GM19452 (cell line): ENCODE results near the gene FBXO9.

Experiments
- ATAC-seq: cut with Tn5 transposase; IDR thresholded peaks from one replicate; pipeline ENCODE4 v1.9.1; 2021; ENCODE audit not compliant: unreplicated experiment

The FBXO9 gene

DNA sequence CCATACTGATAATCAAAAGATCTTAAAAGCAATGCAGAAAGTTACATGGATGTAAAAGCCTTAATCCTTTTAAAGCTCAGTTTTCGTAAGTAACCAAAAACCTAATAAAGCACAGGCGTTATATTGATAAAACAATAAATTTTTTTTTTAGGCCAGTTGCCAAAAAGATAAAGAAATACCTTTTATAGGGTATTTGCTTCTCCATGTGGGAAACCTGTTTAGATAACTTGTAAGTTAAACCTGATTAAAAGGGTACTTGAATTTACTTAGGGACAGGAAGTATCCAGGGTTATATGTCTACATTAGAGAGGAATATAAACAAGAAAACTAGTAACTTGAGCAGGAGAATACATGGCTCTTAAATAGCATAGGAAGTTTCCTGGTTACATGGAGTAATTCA lies 21.1 kb downstream of the FBXO9 start:
- no peak for ATAC-seq

DNA sequence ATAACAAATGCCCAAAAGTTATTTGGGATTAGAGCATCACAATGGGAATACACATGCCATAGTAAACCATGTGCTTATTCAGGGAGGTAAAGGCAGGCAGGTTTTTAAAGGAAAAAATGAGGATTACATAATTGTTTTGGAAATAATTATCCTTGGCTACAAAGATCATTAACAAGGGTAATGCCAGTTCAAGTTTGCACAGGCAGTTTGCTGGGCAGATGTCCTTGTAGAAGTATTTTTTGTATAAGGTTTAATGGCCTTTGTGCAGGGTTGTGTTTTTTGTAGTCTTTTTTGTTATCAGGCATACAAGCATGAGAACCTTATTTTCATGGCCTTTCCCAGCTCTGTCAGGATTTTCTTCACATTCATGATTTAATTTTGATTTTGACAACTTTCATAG lies 24.7 kb downstream of the FBXO9 start:
- ATAC-seq: no peak

DNA sequence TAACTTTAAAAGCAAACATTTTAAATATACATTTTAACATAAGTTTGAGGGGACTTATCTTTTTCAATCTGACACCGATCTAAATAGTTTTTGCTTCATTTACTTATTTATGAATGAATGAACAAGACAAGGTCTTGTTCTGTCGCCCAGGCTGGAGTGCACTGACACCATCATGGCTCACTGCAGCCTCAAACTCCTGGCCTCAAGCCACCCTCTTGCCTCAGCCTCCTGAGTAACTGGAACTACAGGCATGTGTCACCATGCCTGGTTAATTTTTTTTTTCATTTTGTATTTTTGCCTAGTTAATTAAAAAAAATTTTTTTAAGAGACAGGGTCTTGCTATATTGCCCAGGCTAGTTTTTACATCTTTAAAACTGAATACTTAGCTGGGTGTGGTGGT lies 25.4 kb downstream of the FBXO9 start:
- no peak for ATAC-seq

DNA sequence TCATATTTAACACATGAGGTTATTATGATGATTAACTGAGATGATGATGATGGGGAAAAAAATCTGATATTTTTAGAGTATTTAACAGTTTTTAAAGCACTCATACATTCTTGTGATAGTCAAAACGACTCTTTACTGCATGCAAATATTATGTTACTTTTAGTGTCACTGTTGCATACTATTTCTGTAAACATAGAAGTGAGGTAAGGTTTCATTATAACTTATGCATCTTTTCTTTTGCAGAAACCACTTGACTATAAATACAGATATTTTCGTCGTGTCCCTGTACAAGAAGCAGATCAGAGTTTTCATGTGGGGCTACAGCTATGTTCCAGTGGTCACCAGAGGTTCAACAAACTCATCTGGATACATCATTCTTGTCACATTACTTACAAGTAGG lies 30.1 kb downstream of the FBXO9 start:
- ATAC-seq: no peak

DNA sequence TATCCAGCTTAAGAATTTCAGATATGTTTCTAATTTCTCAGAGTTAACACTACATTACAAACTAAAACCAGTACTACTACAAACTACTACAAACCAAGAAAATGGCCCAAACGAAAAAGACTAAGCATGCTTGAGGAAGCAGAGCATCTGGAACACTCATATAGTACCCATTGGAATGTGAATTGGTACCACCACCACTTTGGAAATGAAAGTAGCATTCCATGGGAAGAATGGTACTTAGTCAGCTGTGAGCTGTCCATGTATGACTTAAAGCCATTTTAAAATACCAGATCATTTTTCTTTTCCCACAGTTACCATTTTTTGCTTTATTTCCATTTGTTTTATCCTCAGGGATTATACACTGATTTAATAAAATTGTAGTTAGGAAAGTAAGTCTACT lies 30.5 kb downstream of the FBXO9 start:
- no peak for ATAC-seq

DNA sequence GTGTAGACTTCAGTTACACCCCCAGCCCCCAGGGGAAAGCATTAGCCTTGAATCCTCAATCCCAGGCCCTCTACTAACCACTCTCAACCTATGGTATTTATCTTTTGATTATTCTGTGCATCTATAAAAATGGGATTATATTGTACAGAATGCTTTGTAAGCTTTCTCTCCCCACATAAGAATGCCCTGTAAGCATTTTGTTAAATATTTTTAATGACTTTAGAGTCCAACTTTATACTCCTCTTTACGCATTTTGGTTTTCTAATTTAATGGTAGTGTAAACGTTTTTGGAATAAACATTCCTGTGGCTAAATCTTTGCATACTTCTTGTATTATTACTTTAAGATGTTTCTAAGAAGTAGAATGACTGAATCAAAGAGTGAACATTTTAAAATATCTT lies 35.4 kb downstream of the FBXO9 start:
- ATAC-seq: no peak

DNA sequence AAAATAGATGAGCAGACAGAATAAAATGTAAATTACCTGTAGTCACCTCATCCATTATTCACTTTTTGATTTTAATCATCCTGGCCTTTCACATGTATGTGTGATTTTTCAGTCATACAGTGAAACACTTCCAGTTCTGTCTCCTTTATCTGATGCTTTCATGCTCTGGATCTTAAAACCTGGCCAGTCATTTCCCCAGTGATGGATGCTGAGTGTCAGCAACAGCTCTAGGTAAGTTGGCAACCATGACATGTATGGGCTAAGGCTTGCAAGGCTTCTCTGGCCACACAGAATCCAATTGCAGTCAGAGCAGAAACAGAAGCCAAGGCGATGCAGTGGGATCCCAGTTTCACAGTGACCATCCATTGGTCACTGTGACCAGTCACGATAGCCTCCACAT lies 35.8 kb downstream of the FBXO9 start:
- ATAC-seq: no peak

DNA sequence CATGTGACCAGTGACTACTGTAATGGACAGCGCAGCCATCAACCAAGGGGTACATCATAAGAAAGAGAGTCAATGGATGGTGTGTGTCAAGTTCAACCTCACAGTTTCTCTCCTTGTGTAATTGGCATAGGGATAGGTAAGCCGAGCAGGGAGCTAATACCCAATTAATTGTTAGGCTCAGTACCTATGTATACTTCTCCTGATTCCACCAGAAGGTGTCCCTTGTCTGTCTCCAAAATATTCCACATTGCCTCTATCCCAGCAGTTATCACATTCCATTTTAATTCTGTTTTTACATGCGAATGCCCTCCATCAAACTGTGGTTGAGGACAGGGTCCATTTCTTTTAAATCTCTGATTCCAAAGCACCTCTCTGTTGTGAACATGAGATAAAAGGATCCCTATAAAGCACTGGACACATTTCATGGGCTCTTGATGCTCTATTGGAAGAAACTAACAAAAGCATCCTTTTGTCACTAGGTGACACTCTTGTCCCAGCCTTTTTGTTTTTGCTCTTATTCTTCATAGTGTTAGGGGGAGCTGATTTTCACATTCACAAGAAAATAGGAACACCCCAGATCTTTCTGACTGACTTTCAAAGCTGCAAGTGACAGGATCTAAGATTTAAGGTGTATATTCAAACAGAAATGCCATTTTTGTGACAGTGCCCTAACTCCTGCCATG lies 38.9 kb downstream of the FBXO9 start:
- no peak for ATAC-seq

DNA sequence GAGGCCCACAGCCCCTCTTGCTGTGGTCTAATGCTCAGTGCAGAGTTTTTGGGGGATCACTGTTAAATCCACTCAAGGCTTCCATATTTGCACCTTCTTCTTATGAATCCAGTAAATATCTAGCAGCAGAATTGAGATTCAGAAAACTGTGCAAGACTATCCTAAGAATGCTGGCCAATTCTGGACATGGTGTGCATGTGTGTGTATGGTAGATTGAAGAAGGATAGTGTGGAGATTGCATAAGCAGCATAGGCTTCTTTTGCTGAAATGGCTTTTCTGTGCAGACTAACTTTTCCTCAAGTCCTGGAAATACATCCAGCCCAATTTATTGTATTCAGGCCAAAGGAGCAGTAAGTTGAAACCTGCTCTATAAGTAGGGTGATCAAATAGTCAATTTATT lies 39.7 kb downstream of the FBXO9 start:
- no peak for ATAC-seq

DNA sequence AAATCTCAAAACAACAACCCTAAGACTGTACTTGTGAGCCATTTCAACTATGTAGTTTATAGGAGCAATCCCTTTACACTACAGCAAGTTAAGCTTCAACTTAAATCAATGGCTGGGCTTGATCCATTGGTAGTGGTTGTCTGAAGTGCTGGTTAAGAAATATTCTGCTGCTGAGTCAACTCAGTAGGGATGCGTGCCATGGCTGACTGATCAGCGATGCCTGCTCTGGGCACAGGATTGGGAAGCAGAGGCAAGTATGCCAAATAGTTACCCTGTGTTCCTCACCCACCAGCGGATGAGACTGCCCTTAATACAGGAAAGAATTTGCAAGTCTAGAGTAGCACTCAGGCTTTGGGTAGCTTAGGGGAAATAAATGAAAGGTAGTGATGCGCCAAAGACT lies 41.9 kb downstream of the FBXO9 start:
- no peak for ATAC-seq

DNA sequence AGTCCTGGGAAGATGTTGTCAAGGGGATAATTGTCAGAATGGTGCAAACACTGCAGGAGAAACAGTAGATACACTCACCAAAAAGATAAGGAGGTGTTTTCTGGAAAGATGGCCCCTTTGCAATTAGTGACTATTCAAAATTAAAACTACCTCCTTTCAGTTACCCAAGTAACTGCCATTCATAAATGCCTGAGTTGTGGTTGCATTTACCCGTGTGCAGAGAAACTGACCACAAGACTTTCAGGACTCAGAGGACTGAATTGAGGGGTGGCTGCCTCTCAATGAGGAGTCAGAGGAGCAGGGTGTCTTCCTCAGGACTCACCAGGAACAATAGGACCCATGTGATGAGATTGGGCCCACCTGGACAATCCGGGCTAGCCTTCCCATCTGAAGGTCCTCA lies 44.4 kb downstream of the FBXO9 start:
- peak; percentile 83 for ATAC-seq

DNA sequence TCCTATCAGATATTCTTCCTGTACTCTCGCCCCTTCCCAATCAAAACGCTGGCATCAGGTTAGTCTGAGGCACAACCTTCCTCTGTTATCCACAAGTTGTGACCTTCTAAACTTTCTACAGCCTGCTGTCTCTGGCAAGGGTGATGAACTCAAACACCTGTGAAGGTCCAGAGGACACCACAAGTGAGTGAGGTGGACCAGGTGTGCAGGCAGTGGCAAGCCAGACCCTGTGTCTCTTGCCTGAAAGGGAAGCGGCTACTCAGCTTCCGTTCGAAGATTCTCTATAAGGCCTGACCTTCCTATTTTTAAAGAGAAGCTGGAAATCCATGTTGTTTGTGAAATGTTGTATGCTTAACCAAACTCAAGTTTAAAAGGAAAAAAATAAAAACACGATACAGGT lies 46.7 kb downstream of the FBXO9 start:
- ATAC-seq: no peak

DNA sequence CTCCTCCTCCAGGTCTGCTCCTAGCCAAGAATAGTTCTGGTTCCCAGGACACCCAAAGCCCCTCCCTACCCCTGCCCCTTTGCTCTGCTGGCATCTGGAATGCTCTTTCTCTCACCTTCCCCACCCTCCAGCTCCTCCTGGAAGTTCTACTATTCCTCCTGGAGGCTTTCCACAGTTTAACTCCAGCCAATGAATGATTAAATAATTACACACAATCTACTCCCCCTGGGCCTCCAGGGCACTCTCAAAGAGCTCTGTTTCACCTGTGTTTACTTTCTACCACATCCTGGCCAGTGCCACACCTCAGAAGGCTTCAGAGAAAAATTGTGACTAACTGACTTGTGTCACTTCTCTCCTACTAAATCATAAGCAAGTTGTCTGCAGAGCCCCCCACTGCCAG lies 47.2 kb downstream of the FBXO9 start:
- ATAC-seq: no peak

DNA sequence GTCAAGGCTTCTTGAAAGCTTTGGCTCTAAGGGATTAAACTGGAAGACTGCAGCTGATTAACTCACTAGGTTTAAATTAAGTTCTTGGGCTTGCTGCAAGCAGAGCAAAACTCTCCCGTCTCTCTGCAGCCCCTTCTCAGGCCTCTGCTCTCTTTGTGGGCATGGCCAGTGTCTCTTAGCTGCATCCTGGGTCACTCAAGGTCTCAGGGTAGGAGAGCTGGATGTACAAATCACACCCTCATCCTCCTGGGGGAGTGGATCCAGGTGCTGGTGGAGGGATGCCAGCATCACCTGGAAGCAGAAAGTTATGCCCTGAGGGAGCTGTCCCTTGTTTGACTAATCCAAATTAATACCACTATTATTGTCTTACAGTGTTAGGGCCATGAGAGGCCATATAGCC lies 47.7 kb downstream of the FBXO9 start:
- ATAC-seq: no peak

DNA sequence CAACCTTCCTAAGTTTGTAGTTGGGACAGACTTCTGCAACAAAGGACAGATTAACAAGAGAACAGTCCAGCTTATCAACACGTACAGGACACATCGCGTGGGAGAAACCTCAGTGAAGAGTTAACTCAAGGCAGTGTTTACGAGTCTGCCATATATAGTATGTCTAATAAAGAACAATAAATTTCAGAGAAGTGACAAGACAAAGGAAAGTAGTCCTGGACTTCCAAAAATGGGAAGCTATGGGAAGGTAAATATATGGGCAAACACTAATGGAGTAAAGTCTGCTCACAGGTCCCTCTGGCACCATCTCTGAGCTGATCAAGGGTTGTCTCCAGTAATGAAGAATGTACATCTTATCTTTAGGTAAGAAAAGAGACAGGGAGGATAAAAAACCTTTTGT lies 48.5 kb downstream of the FBXO9 start:
- no peak for ATAC-seq

DNA sequence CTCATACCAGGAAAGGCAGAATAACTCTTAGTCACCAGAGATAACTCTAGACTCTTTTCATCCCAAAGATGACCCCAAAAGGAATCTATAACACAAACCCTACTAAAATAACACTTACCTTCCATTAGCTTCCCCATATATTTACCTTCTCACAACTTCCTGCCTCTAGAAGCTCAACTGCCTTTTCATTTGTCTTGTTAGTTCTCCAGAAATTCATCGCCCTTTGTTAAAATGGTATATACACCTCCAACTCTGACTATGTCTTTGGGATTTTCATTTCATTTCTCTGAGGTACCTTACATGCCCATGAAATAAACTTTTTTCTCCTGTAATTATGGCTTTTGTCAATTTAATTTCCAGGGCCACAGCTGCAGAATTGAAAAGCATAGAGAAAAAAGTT lies 49.9 kb downstream of the FBXO9 start:
- ATAC-seq: no peak

DNA sequence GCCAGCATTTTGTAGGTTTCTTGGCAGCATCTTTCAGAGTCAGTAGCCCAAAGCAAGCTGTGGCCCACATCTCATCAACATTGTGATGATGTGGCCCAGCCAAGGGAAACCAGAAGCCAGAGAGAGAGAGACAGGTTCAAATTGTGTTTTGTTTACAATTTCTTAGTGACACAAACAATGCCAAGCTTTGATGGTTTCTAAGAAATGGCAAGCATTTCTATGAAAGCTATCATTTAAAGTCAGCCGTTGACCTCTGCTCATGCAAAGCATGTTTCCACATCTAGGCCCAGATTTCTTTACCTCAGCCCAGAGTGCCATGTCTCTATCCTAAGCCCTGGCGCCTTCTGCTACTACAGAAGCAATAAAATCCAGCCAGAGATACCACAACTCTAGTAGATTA lies 50.5 kb downstream of the FBXO9 start:
- ATAC-seq: no peak

DNA sequence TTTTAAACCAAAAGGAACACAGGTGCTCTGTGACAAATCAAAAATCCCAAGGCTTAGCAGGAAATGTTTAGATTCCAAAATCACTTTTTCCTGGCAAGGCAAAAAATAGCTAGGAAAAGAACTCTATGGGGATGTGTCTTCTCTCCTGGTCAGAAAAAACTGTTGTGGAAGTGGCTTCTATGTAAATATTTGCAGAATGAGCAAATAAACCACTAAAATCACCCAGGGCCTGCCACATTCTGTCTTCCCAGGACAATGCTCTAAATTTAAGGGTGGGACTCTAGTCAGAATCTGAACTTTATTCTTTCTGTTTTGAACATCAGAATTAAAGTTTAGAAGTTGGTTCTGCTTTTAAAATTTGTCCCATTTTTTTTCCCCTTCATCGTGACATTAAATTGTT lies 54.1 kb downstream of the FBXO9 start:
- ATAC-seq: no peak

DNA sequence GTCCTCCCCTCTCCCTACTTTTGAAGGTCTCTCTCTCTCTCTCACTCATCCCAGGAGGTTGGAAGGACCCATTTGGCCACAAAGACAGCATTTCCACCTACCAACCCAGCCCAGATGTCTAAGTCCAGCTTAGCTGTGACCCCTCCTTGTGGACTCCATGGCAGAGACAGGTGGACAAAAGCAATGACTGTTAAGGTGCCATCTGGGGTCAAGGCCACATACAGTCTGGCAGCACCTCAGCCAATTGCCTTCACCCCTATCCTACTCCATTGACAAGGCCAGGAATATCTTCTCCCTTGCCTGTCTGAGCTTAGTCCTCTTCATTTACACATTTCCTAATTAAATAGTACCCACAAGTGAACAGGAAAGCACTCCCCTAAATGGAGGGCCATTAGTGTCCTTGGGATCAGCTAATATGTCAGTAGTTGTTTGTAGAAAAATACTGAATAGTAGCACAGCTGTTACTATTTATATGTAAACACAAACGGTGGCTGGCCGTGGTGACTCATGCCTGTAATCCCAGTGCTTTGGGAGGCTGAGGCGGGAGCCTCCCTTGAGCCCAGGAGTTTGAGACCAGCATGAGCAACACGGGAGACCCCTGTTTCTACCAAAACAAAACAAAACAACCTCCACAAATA lies 54.7 kb downstream of the FBXO9 start:
- ATAC-seq: no peak

DNA sequence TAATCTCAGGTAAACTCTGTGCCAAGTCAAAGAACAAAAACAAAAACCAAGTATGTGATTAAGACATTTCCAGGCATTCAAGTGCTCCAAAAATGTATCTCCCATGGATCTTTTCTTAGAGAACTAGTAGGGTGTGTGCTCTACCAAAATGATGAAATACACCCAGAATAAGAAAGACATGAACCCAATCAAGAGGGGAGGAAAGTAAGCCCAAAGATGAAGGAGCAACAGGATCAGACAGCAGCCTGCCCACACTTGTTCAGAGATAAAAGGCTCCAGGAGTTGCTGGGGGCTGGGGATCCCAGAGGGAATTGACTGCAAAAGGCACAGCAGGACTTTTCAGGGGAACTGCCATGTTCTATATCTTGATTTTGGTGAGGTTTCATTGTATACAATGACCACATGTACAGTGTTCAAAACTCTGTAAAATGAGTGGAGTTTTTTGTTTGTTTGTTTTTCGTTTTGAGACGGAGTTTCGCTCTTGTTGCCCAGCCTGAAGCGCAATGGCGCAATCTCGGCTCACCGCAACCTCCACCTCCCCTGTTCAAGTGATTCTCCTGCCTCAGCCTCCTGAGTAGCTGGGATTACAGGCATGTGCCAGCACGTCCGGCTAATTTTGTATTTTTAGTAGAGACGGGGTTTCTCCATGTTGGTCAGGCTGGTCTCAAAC lies 59.1 kb downstream of the FBXO9 start:
- no peak for ATAC-seq

DNA sequence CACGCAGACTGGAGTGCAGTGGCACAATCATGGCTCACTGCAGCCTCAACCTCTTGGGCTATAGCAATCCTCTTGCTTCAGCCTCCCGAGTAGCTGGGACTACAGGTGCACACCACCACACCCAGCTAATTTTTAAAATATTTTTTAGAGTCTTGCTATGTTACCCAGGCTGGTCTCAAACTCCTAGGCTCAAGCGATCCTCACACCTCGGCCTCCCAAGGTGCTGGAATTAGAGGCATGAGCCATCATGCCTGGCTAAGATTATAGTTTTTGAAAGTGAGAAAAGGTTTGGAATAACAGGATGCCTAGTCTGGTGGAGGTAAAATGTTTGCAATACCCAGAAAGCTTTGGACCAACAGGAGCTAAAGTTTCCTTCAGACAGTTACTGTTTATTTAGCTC lies 60.1 kb downstream of the FBXO9 start:
- no peak for ATAC-seq

DNA sequence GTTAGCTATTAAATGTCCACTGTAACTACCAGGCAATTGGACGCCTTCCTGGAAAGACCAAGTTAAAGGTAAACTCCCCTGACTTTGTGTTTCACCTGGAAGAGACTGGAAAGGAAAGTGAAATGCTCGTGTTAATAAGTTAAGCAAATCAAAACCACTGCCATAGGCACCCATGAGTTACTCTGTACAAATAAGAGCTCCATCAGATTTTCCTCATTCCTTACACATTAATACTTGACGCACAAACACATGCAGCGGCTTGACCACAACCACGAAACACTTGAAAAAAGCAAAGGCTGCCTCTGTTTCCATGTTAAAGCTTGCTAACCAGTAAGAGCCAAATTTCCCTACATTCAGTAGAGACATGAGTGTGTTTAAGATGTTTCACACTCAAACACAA lies 63.6 kb downstream of the FBXO9 start:
- no peak for ATAC-seq
